SHP77 treated with DMSO at 0.1 percent for 48 hours (cell line): ENCODE results near the gene SDHB.
"Not testable (repeated sequence)": the region's sequence is repeated elsewhere in the genome, so short reads cannot be mapped to it uniquely, and the experiment has no call there.

Experiments
- DNase-seq: peaks from one replicate; lab custom pipeline; 2025; lab: John Stamatoyannopoulos, UW

Gene SDHB

DNA sequence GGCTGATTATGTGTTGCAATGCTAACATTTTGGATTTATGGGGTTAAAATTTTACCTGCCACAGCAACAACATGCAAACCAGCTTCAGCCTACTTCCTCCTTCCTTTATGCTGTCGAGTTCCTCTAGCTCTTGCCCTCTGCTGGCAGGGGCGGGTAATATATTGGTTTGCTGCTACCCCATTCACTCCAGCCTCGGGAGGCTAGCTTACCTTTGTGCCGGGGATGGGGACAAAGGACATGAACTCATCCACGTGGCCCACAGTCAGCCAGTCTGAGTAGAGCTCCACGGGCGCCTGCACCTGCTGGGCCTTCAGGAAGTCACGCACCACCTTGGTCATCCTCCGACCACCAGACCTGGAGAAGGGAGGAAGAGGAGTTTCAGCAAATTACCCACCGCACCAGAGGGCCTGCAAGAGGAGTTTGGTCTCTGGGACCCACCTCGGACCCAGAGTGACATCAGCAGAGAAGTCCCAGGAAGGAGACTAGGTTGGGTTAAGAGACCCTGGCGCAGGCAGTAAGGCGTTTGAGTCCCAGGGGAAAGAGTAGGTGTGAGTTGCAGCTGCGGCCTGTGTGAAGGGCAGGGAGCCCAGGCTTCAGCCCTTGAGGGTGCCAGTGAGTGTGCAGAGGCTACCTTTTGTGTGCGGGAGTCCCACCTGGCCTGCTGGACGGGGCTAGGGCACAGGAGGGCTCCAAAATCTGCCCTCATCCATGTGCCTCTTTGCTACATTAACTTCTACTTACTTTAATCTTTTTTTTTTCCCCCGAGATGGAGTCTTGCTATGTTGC is 21.8 kb upstream of the SDHB start:
- no peak for DNase-seq

DNA sequence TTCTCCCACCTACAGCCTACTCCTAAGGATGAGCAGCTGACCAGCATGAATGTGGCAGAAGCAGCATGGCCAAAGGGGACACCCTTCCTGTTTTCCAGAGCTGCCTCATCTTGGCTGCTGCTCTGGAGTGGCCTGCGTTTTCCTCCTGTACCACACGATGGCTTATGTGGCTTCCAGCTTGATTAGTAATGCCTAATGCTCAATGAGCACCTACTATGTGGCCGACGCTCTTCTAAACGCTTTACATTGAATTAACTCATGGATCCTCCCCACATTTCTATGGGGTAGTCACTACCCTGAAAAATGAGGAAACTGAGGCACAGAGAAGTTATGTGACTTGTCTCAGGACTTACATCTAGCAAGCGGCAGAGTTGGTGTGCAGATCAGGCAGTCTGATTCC is 18.0 kb upstream of the SDHB start:
- no peak for DNase-seq

DNA sequence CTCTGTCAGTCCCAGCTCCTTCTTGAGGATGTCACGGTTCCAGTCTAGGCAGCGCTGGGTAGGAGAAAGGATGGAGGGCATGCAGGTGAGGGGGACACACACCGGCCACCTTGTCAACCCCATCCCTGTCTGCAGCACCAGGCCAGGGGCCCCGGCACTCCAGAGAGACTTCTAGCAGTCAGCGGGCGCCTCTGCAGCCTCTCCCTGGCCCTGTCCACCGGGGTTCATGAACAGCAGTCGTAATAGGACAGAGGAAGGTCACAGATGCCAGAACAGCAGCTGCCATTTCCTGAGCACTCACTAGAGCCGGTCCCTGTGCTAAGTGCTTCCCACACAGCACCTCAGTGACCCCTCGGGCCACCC is 16.3 kb upstream of the SDHB start:
- DNase-seq: no peak

DNA sequence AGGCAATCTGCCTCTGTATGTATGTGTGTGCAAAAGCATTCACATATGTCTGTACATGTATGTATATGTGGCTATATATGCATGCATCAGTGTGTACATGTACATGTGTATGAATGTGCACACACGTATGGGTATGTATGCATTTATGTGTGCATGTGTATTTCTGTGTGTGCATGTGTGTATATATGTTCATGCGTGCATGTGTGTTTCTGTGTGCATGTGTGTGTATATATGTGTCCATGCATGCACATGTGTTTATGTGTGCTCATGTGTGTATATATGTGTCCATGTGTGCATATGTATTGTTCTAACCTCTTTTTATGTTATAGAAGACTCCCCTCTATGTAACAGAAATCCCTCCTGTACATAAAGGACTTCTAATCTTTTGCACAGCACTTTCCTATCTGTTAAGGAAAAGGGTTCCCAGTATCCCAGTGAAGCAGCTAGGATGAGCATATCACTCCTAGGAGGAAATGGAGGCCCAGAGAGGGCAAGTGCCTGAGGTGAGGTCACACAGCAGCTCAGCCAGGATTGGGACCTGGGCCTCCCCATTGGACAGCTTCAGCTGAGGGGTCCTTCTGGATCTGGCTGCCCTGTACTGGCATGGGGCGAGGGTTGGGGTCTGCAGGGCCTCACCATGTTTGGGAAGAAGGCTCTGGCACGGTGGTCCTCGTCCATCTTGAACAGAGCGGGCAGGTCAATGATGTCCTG is 15.8 kb upstream of the SDHB start:
- no peak for DNase-seq

DNA sequence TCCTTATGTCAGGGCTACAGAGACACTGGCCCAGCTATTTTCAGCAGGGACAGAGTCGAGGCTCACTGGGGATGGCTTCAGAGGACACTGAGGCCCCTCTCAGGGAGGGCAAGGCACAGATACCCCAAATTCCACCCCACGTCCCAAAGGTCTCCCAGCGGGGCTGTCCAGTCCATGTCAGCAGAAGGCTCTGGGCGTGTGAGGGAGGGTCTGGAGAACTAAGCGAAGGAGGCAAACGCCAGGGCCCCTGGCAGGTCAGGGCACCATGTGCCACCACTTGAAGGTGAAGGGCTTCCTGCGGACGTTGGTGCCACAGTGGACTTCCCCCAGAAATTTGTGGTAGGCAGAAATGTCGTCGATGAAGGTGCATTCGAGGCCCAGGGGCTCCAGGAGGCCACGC is 15.0 kb upstream of the SDHB start:
- no peak for DNase-seq

DNA sequence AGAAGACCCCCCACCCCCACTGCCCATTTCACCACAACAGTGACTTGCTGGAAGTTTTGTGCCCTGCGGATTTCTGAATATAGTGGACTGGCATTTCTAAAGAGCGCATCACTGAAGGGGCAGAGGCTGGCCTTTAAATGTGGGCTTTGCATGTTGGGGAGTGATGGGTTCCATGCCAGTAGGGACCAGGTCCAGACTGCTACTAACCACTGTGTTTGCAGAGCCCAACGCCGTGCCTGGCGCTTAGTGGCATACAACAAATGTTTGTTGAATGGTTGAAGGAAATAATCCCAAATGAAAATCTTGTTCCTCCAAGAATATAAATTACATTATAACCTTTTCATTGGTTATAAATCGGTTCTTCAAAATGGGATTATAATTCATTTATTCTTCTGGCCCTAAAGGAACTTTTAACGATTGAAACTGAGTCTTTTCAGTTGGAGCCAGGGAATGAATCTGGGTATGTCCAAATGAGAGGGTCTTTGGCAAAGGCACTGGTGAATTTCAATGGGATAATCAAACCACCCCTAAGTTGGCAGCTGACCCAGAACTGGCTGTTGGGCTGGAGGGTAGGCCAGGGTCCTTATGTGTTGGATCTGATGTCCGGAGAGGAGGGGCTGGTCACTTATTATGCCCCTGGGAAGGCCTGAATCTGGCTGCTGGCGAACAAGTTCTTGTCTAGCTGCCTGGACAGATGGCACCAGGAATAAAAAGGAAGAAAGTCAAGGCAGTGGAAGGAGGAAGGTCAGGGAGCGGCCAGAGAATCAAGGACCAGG is 13.8 kb upstream of the SDHB start:
- DNase-seq: no peak

DNA sequence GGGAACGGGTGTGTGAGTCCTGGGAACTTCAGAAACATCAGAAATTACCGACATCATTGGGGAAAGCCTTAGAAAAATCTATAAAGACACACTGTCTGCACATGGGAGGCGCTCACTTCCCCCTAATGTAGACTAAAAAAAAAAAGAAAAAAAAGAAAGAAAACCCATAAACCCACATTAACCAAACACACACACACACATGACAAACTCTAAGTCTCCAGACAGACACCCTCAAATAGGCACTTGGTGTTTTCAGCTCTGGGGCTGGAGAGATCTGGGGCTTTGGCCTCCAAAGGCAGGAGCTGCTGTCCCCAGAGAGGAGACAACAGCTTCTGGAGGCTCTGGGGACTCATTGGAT is 13.2 kb upstream of the SDHB start:
- no peak for DNase-seq

DNA sequence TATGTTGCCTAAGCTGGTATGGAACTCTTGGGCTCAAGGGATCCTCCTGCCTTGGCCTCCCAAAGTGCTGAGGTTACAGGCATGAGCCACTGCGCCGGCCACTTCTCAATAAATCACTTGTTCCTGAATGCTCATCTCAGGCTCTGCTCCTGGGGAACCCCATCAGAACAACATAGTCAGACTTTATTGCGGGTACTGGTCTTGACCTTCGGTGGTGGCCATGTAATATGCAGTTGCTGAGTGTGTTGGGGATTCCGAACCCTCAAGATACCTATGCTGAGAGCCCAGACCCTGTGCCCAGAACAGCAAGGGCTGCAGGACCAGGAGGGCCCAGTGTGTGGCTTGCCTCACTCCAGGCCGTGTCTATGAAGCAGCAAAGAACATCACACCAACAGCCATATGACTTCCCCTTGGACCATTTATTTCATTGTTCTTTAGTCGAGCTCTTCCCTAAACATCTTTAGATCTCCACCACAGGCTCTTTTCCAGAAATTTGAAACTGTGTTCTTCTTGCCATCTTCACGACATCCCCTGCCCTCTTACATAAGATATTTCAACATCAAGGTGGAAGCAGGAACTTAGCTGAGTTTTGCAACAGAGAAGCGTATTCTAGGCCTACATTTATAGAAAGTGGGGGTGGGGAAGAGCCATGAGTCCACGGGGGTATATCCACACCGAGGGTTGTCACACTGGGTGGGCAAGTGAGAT is 12.7 kb upstream of the SDHB start:
- DNase-seq: no peak

DNA sequence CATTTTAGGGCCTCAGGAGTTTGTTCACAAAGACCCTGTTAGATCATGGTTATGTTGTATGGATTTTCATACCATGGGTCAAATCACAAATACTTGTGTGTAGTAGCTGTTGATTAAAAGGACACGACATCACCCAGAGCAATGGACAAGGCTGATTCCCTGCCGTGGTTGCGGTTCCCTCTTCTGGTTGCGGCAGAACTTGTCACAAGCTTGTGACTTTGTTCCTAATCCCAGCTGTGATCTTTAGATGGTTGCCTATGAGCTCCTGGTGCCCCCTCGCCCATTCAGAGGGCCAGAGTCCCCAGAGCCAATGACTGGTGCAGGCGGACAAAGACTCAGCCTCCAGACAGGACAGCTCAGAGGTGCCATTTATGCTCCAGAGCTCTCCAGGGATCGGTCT is 11.8 kb upstream of the SDHB start:
- no peak for DNase-seq

DNA sequence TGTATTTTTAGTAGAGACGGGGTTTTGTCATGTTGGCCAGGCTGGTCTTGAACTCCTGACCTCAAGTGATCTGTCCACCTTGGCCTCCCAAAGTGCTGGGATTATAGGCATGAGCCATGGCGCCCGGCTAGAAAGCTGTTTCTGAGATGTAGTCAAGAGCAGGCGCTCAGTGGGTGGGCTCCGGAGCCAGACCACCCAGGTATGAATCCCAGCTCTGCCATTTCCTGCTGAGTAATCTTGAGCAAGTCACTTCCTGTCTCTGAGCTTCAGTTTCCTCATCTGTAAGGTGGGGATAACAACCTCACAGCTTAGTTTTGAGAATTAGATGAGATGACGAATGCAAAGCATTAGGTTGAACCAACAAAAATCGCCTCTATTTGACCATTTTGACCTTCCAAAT is 8.9 kb upstream of the SDHB start:
- not testable (repeated sequence) for DNase-seq

DNA sequence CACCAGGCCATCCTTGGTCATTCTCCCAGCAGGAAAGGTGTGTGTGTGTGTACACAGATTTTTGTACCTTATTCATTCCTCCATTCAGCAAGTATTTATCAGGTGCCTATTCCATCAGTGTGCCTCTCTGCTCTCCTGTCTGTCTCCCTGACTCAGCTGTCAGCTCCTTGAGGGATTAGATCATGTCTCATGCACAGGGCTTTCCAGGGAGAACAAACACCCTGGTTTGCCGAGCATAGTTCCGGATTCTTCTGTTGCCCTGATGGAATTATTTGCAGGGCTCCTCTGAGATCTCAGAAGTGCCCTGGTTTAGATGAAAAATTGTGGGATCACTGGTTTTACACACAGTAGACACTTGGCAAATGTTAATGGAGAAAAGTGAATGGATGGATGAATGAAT is 8.1 kb upstream of the SDHB start:
- no peak for DNase-seq

DNA sequence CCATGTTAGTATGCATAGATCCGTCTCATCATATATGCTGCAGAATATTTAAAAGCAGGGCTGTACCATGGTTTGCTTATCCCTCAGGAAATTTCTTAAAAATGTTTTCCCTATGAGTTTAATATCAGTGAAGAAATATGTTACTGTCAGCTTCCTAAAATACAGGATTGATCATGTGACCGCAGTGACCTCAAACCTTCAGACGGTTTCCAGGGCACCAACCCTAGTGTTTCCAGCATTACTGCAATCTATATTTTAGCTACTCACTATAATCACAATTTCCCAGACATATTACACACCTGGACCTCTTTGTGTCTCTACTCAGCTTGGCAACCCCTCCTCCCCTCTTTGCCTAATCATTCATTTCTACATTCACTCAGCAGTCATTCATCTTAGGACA is 7.7 kb upstream of the SDHB start:
- DNase-seq: no peak

DNA sequence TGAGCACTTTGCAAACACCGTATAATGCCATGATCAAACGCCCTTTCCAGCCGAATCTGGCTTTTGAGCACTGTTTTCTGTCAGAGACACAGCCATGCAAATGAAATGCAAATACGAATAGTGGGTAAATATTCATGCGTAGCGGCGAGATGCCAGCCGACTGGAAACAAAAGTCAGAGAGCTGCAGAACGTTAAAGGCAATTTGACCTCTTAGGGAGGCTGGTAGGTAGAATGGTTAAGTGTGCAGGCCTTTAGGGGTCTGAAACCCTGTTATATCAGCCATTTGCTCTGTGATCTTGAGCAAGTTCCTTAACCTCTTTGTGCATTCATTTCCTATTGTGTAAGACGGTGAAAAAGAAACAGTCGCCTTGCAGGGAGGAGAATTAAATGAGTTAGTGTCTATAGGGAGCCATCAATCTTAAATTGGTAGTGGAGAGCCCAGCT is 6.5 kb upstream of the SDHB start:
- DNase-seq: no peak

DNA sequence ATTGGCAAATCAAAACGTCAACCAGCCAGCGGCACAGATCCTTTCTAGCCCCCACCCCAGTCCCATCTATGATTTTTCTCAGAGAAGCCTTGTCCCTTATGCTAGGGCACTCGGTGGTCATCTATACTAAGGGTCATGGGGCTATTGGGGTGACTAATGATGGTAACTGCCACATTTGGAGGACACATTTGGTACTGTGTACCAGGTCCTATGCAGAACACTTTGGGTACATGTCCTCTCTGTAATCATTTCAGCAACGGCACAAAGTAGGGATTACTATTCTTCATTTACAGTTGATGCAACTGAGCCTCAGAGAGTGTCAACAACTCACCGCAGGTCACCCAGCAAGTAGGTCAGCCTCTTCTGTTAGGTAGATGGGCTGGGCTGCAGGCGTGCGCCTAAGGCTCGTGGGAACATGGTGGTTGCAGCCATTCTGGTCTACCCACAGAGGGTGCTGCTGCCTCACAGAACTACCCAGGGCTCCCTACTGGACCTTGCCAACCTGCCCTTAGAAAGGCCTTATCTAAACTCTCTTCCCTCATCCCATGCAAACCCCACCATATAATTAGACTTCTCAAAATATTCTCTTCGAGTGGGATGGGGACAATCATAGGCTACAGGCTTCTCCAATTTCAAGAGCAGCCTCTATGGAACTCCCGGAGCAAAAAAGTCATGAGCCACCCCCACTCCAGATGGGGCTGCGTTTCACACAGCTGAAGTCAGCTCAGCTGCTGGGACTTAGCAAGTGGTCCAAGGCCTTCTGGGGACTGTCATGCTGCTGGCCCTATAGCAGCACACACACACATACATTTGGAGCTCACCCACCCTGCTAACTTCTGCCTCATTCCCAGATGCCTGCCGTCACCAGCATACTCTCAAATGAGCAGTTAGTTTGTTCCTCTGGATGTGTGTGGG is 5.8 kb upstream of the SDHB start:
- DNase-seq: peak; percentile 47

DNA sequence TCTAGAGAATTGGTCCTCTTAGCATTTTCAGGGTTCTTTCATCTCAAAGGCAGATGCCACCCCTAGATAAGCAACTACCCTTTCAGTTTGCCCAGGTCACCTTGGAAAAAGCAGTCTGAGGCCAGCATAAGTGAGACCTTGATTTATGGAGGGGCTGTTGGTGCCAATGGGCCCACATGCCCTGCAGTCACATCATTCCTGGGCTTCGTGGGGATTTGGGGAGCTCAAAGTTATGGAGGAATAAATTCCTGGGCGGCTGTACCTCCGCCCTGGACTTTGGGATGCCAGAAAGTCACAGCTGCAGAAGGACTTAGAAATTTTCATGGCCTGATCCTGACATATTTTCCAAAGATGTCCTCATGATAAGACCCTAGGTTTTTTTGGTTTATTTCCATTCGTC is 2.7 kb upstream of the SDHB start:
- DNase-seq: no peak

DNA sequence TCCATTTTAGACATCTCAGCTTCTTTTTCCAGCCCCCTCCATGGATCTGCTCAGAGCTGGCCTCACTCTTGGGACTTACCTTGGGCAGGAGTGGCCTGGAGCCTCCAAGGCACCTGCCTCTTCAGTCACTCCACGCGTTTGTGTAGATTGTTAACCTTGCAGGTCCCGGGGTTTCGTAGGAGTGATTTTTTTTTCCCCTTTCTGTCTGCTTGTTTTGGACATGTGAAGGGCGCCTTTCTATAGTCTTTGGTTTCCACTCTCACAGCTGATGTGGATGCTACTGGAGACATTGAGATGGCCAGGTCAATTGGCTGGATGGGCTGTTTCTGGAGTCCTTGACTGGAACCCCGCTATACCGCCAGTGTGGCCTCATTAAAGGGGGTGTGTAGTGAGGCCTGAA is 2.0 kb upstream of the SDHB start:
- no peak for DNase-seq

DNA sequence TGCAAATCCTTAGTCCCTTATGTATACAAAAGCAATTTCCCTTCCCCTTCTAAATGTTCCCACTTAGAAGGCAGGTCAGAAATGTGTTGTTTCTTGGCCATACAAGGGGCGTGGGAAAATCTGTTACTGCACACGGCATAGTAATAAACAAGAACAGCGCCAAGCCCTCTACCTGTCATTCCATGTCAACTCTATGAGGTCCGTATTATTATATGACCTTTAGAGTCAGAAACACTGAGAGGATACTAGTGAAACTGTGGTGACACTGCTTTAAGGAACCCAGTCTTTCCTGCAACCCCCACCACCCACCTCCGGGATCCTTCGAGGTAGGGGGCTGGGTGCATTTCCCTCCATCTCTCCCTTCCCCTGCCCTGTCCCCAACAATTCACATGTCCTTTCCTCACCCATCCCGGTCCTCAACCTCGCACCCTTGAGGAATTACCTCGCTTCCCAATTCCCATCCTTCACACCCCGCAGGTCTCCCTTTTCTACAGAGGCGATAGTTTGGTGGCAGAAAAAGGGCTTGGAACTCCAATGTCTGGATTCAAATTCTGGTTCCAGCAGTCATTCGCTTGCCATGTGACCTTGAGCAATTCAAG is 647 bp downstream of the SDHB start:
- DNase-seq: no peak

DNA sequence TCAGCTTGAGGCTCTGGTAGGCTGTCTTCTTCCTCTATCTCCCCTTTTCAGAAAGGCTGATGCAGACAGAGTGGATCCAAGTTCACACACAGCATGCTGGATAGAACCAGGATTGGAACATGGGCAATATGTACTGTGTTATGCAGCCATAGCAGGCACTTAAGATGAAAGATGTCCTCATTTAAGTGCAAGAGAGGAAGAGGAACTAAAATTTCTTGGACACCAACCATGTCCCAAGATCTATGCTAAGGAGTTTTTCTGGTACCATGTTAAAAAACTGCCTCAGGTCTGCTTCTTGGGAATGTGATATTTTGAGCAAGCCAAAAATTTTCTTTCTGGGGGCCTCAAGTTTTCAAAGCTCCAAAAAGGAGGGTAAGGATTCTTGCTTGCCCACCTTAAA is 1.2 kb downstream of the SDHB start:
- DNase-seq: no peak

DNA sequence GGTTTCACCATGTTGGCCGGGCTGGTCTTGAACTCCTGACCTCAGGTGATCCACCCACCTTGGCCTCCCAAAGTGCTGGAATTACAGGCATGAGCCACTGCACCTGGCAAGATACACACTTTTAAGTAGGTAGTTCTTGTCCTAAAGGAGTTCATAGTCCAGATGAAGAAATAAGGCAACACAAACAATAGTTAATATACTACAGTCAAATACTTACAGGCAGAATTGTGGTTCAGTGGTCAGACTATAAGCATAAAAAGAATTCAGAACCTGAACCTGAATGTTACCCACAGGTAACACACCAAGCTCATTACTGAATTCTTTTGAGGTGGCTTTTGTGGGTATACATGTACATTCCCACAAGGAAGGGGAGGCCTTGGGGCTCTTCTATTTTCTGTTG is 1.8 kb downstream of the SDHB start:
- no peak for DNase-seq

DNA sequence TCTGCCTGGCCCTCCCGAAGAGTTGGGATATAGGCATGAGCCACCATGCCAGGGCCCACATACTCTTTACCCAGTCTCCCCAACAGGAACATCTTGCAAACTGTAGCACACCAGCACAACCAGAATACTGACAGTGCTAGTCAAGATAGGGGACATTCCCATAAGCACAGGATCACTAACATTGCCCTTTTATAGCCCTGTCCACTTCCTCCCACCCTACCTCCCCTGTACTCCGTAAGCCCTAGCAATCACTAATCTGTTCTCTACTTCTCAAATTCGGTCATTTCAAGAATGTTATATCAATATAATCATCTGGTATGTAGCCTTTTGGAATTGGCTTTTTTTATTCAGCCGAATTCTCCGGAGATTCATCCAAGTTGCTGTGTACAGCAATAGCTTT is 5.9 kb downstream of the SDHB start:
- no peak for DNase-seq

DNA sequence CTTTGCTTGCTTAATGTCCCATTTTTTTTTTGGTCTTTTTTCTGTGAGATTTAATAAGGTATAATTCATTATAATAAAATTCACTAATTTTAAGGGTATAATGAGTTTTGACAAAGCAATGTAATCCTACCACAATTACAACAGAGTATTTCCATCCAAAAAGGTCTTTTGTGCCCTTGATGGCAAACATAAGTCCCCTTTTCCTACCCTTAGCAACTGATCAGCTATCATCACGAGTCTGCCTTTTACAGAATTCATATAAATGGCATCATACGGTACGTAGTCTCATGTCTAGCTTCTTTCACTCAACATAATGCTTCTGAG is 7.5 kb downstream of the SDHB start:
- DNase-seq: no peak
